Fibroblast of skin of scalp (primary cell): ENCODE results near the gene CEP76.

Experiments used
- DNase-seq: peaks from one replicate; pipeline ENCODE4 v3.0.0-alpha.2; 2013

Gene CEP76

GRCh38 chr18:12703664-12704063, 1.1 kb upstream of the CEP76 start:
- DNase-seq, result peak; percentile 42

- no peak for DNase-seq
These were observed 609 bp upstream of the CEP76 start for GRCh38 chr18:12703096-12703567.

- DNase-seq, result no peak
These were observed 1.4 kb downstream of the CEP76 start for GRCh38 chr18:12701161-12701560.

GRCh38 chr18:12699747-12700146, 2.8 kb downstream of the CEP76 start:
- no peak for DNase-seq

GRCh38 chr18:12694032-12694431, 8.5 kb downstream of the CEP76 start:
- no peak for DNase-seq

- no peak for DNase-seq
These were observed 10.3 kb downstream of the CEP76 start for GRCh38 chr18:12692206-12692605.

GRCh38 chr18:12689256-12689850, 13.2 kb downstream of the CEP76 start:
- DNase-seq, result no peak

GRCh38 chr18:12686100-12686499, 16.4 kb downstream of the CEP76 start:
- peak; percentile 23 for DNase-seq

GRCh38 chr18:12679183-12679786, 23.2 kb downstream of the CEP76 start:
- DNase-seq, result peak; percentile 75

- no peak for DNase-seq
These were observed 34.5 kb downstream of the CEP76 start for GRCh38 chr18:12668041-12668440.

GRCh38 chr18:12659904-12660605, 42.5 kb downstream of the CEP76 start:
- peak; percentile 68 for DNase-seq

- peak; percentile 18 for DNase-seq
These were observed 43.9 kb downstream of the CEP76 start for GRCh38 chr18:12658426-12659138.

GRCh38 chr18:12657684-12658425, 44.7 kb downstream of the CEP76 start, which contains the start of gene SPIRE1:
Gene SPIRE1, minus strand, starts transcription at chr18:12658107. Its CDS starts 241 bp downstream, at chr18:12657866.
- DNase-seq, result peak; percentile 76

- DNase-seq, result peak; percentile 42
These were observed 45.4 kb downstream of the CEP76 start for GRCh38 chr18:12656938-12657683.

- DNase-seq, result peak; percentile 22
These were observed 46.0 kb downstream of the CEP76 start for GRCh38 chr18:12656605-12656937.

- DNase-seq, result no peak
These were observed 47.6 kb downstream of the CEP76 start for GRCh38 chr18:12654971-12655370.

- peak; percentile 55 for DNase-seq
These were observed 49.6 kb downstream of the CEP76 start for GRCh38 chr18:12652861-12653401.

- no peak for DNase-seq
These were observed 50.9 kb downstream of the CEP76 start for GRCh38 chr18:12651651-12652050.

GRCh38 chr18:12647773-12648172, 54.8 kb downstream of the CEP76 start:
- no peak for DNase-seq

GRCh38 chr18:12645751-12646203, 56.7 kb downstream of the CEP76 start:
- no peak for DNase-seq

GRCh38 chr18:12645254-12645653, 57.3 kb downstream of the CEP76 start:
- no peak for DNase-seq
